Tibial nerve (tissue), 4 donors: Measurements from ENCODE around the gene KLB.

Source experiments
- CTCF ChIP-seq, 5 experiments: fragments of 200-600 bp in 3 of 5; fragments of 450-650 bp in 2 of 5; sonication (generic) in 3 of 5; IDR thresholded peaks; one replicate each; pipeline ENCODE4 v1.5.1; 2016 to 2019; ENCODE audit warnings: antibody characterized with exemption in 5 of 5, mild to moderate bottlenecking in 3 of 5, moderate library complexity in 2 of 5
- EP300 ChIP-seq, 2 donors: sonication (generic); formaldehyde crosslinking; IDR thresholded peaks; one replicate each; pipeline ENCODE4 v1.6.1; 2017; ENCODE audit warnings: antibody characterized with exemption in 2 of 2, mild to moderate bottlenecking in 1 of 2
- POLR2A ChIP-seq, 2 donors: fragments of 450-650 bp; IDR thresholded peaks; one replicate each; pipeline ENCODE4 v1.6.1; 2017; ENCODE audit warnings: antibody characterized with exemption in 2 of 2, mild to moderate bottlenecking in 2 of 2, moderate library complexity in 2 of 2

GRCh38 chr4:39375478-39375877 lies 31.3 kb upstream of the KLB start:
- TF ChIP-seq CTCF (IDR thresholded peaks at IDR 0.05) (no peak), EP300 (IDR thresholded peaks at IDR 0.05) (no peak), POLR2A (IDR thresholded peaks at IDR 0.05) (no peak)
